ENCODE results near the gene GJA9.

The GJA9 gene

DNA sequence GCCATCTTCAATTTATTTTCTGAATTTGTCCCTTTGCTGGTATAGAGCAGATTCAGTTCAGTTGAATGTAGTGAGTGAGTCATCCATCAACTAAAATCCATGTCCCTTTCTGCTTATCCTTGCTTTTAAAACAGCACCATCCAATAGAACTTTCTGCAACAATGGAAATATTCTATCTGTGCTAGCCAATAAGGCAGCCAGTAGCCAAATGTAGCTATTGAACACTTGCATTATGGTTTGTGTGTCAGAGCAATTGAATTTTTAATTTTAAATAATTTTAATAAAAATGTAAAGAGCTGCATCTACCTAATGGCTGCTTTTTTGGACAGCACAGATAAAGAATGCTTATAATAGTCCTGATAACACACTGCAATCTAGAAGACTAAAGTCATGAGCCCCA is at the start of gene GJA9:
Gene GJA9, minus strand, starts transcription at position 101 of the 400 bp plus-strand sequence. CDS start 5,489 bp downstream, outside the sequence.
- DNase-seq (ENCODE audit: low read depth): no peak
- H3K4me3 ChIP-seq (ENCODE audit: low read depth, low read length): no peak within 1 kb of the TSS
- TF ChIP-seq, protein P1, sequence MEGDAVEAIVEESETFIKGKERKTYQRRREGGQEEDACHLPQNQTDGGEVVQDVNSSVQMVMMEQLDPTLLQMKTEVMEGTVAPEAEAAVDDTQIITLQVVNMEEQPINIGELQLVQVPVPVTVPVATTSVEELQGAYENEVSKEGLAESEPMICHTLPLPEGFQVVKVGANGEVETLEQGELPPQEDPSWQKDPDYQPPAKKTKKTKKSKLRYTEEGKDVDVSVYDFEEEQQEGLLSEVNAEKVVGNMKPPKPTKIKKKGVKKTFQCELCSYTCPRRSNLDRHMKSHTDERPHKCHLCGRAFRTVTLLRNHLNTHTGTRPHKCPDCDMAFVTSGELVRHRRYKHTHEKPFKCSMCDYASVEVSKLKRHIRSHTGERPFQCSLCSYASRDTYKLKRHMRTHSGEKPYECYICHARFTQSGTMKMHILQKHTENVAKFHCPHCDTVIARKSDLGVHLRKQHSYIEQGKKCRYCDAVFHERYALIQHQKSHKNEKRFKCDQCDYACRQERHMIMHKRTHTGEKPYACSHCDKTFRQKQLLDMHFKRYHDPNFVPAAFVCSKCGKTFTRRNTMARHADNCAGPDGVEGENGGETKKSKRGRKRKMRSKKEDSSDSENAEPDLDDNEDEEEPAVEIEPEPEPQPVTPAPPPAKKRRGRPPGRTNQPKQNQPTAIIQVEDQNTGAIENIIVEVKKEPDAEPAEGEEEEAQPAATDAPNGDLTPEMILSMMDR (IDR thresholded peaks at IDR 0.05; ENCODE audit: control insufficient read depth, extremely low read depth, insufficient read depth): no peak

DNA sequence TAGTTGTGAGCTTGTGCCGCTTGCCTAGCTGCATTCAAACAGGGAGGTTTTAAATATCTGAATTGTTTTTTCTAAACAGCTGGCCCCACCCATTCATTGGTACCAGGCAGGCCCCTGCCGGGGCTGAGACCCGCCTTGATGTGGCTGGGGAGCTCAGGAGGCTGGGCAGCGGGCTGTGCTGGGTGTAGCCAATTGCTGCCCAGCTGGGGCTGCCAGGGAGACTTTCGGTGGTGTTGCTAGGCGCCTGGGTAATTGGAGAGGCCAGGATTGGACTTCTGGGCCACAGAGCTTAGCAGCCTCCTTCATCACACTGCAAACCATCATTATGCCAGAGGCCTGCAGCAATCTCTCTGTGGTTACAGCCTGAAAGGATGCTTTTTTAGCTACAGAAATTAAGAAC is 48.1 kb upstream of the GJA9 start:
- no peak for DNase-seq (ENCODE audit: low read depth)
- TF ChIP-seq, protein P1 (IDR thresholded peaks at IDR 0.05; ENCODE audit: control insufficient read depth, extremely low read depth, insufficient read depth): no peak
- H3K4me3 ChIP-seq (ENCODE audit: low read depth, low read length): no peak overlapping the region

DNA sequence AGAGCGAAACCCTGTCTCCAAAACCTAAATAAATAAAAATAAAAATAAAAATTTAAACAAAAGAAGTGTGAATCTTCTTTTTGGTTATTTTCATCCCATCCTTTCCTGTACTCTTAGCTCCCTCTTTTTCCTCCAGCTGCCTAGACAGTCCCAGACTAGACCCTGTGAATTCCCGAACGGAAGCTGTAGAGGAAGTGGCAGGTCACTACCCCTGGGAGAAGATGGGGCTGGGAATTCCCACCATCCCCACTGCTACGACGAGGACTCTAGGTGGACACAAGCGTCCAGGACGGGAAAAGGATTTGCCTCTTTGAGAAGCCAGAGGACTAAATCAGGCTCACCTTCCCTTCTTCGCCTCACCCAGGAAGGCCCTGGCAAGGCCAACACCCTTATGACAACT is 47.7 kb upstream of the GJA9 start:
- H3K4me3 ChIP-seq (ENCODE audit: low read depth, low read length): no peak overlapping the region
- TF ChIP-seq, protein P1 (IDR thresholded peaks at IDR 0.05; ENCODE audit: control insufficient read depth, extremely low read depth, insufficient read depth): no peak
- DNase-seq (ENCODE audit: low read depth): no peak

DNA sequence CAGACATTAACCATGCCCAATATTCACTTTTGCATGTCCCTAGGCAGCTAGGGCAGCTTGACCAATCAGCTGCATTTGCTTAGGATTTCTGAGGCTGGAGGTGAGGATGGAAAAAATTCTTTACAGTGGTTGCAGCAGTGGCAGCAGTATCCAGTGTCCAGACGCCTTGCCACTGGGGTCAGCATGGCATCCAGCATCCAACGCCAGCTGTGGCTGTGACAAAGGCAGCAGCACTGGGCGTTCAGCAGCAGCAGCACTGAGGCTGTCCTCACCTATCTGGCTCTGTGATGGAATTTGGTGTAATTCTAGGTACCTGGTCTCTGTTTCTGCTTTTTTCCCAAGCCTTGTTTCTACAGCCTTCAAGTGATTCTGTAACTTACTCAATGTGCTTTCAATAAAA is 44.7 kb upstream of the GJA9 start:
- TF ChIP-seq, protein P1 (IDR thresholded peaks at IDR 0.05; ENCODE audit: control insufficient read depth, extremely low read depth, insufficient read depth): no peak
- no peak overlapping the region for H3K4me3 ChIP-seq (ENCODE audit: low read depth, low read length)
- no peak for DNase-seq (ENCODE audit: low read depth)

DNA sequence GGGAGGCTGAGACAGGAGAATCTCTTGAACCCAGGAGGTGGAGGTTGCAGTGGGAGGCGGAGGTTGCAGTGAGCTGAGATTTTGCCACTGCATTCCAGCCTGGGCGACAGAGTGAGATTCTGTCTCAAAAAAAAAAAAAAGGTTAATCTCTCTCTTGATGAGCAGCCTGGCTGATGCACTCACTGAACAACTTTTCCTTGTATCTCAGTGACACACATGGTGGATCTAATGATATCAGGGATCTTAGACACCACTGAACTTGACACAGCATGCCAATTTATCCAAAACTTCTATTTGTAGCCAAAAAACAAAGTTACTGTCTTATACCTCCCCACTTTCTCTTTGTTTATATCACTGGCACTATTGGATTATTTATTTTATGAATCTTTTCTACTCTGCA is 44.0 kb upstream of the GJA9 start:
- TF ChIP-seq, protein P1 (IDR thresholded peaks at IDR 0.05; ENCODE audit: control insufficient read depth, extremely low read depth, insufficient read depth): no peak
- no peak for DNase-seq (ENCODE audit: low read depth)
- H3K4me3 ChIP-seq (ENCODE audit: low read depth, low read length): no peak overlapping the region

DNA sequence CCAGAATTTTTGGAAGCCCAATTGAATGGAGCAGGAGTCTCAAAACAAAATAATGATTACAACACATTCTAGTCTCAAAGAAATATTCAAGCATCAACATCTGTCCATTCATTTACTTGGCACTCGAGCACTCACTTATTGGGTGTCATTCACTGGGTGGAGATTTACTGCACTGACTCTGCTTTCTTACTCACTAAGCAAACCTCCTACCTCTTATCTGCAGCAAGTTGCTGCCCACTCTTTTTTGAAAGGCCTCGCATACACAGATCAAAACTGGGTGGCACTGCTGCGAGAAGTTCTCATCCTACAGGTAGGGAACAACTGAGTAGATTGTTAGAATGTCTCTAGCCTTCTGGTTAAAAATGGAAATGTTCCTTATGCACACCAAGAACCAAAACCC is 42.2 kb upstream of the GJA9 start:
- no peak overlapping the region for H3K4me3 ChIP-seq (ENCODE audit: low read depth, low read length)
- TF ChIP-seq, protein P1 (IDR thresholded peaks at IDR 0.05; ENCODE audit: control insufficient read depth, extremely low read depth, insufficient read depth): no peak
- DNase-seq (ENCODE audit: low read depth): no peak

DNA sequence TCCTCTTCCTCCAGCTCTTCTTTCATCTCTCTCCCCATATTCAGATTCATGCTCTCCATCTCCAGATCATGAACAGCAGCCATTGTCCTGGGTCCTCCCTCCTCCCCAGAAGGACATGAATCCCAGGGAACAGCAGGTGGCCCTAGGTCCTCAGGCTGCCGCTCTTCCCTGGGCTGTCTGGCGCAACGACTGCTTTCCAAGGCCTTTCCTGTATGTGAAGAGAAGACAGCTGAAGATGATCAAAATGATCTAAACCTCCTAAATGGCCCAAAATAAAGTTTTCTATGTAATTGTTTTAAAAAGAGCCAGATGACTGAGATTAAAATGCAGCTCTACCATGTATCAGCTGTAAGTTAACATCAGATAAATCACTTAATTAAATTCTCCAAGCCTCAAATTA is 37.7 kb upstream of the GJA9 start:
- TF ChIP-seq, protein P1 (IDR thresholded peaks at IDR 0.05; ENCODE audit: control insufficient read depth, extremely low read depth, insufficient read depth): no peak
- DNase-seq (ENCODE audit: low read depth): no peak
- H3K4me3 ChIP-seq (ENCODE audit: low read depth, low read length): no peak overlapping the region

All from LNCaP clone FGC (cell line).